Sigmoid colon (tissue), 7 donors: ENCODE measurements around the gene CREB1. TPM values are rescaled to one million over a fixed set of nuclear protein-coding genes. Genes with fewer than 3 reads are reported as not detected.
"Not testable (repeated sequence)": the region's sequence is repeated elsewhere in the genome, so short reads cannot be mapped to it uniquely, and the experiment has no call there.

ENCODE experiments used
- DNase-seq: peaks from one replicate; pipeline ENCODE4 v3.0.0-alpha.2; 2019
- H3K27ac ChIP-seq, 4 donors: fragments of 200-600 bp; sonication (generic); one replicate each; pipeline ENCODE4 v1.5.1; 2016 to 2019; ENCODE audit warnings: mild to moderate bottlenecking in 1 of 4
- H3K27me3 ChIP-seq, 3 donors: fragments of 200-600 bp; sonication (generic); one replicate each; pipeline ENCODE4 v1.5.1; 2019; ENCODE audit warnings: mild to moderate bottlenecking in 1 of 3
- H3K36me3 ChIP-seq, 4 donors: fragments of 200-600 bp; sonication (generic); one replicate each; pipeline ENCODE4 v1.5.1; 2016 to 2019
- H3K4me1 ChIP-seq, 4 donors: fragments of 200-600 bp; sonication (generic); one replicate each; pipeline ENCODE4 v1.5.1; 2017 to 2019
- H3K4me3 ChIP-seq, 4 donors: fragments of 200-600 bp; sonication (generic); one replicate each; pipeline ENCODE4 v1.5.1; 2017 to 2019; ENCODE audit warnings: mild to moderate bottlenecking in 2 of 4, moderate library complexity in 1 of 4
- H3K9me3 ChIP-seq, 4 donors: fragments of 200-600 bp in 3 of 4; sonication (generic) in 3 of 4; one replicate each; pipeline versions ENCODE4 v1.5.1 to v1.6.1; 2013 to 2019
- CTCF ChIP-seq, 4 experiments: fragments of 450-650 bp in 3 of 4; fragments of 200-600 bp in 1 of 4; IDR thresholded peaks; one replicate each; pipeline ENCODE4 v1.5.1; 2016 to 2019; ENCODE audit warnings: antibody characterized with exemption in 4 of 4, mild to moderate bottlenecking in 3 of 4, moderate library complexity in 2 of 4
- EP300 ChIP-seq, 4 donors: sonication (generic); formaldehyde crosslinking; IDR thresholded peaks; one replicate each; pipeline ENCODE4 v1.6.1; 2017; ENCODE audit warnings: antibody characterized with exemption in 4 of 4
- POLR2A ChIP-seq, 2 donors: fragments of 450-650 bp; IDR thresholded peaks; one replicate each; pipeline ENCODE4 v1.6.1; 2016; ENCODE audit warnings: antibody characterized with exemption in 2 of 2, mild to moderate bottlenecking in 2 of 2, moderate library complexity in 2 of 2
- POLR2AphosphoS5 ChIP-seq, 4 donors: sonication (generic); formaldehyde crosslinking; IDR thresholded peaks; one replicate each; pipeline ENCODE4 v1.6.1; 2017; ENCODE audit warnings: antibody characterized with exemption in 4 of 4
- WGBS, 2 donors: extraction: QIAGEN DNeasy Blood & Tissue Kit; methylation state at CpG; one replicate each; pipeline ENCODE4 v1.1.7; 2013; 5-methylcytosine and 5-hydroxymethylcytosine counted together
- intact Hi-C: fragments of 100-400 bp; cut with DNase I; formaldehyde crosslinking; loops from one replicate; pipeline ENCODE4 v1.15.1; 2023
- polyA plus RNA-seq, 3 donors: library from polyadenylated mRNA; stranded (reverse); fragments of 200-250 nt; gene quantifications; one replicate each; pipeline ENCODE4 v1.2.3, GENCODE V29; 2013
- total RNA-seq, 4 donors: library from RNA; depleted of rRNA; stranded (reverse); fragments of >200 nt; gene quantifications; one replicate each; pipeline ENCODE4 v1.1.0, GENCODE V29; 2016
- donor health status: healthy with polysubstance abuse.
- donor health status: Bipolar disorder and iron deficiency.
- donor health status: healthy.

Gene CREB1
- total and polyA plus RNA-seq, 7 donors = 7.2 to 52.0 (median 31.3) TPM

DNA sequence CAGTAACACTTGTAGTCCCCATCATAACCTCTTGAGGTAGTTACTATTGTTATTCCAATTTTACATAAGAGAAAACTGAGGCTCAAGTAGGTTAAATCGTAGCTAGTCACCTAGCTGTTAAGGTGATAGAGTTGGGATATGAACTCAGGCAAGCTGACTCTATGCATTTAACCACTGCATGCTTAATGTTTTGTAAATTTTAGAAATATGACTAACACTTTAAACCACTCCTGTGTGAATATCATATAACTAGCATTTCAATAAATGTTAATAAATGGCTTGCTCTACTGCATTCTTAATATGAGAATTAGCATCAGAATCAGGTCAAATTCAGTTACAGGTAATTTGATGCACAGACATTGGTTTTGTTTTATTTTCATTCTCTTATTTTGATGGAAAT is 35.6 kb upstream of the CREB1 start:
- Histone ChIP-seq H3K4me1 (no peaks in the 10 kb centered on the region), H3K4me3 (no peak overlapping the region), H3K36me3 (no peaks in the 10 kb centered on the region), H3K9me3 (no peaks in the 10 kb centered on the region), H3K27me3 (no peaks in the 10 kb centered on the region), H3K27ac (no peak overlapping the region)
- no peak for DNase-seq
- no peak for TF ChIP-seq CTCF (IDR thresholded peaks at IDR 0.05)
- 92 to 94% methylated on average over 1 of the region's 1 CpG for WGBS, 2 donors
- intact Hi-C loops = no loop called here

DNA sequence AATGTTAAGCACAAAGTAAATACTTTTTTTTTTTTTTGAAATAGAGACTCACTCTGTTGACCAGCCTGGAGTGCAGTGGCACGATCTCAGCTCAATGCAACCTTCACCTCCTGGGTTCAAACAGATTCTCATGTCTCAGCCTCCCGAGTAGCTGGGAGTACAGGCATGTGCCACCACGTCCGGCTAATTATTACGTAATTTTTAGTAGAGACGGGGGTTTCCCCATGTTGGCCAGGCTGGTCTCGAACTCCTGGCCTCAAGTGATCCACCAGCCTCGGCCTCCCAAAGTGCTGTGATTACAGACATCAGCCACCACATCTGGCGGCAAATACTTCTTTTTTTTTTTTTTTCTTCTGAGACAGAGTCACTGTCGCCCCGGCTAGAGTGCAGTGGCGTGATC is 32.8 kb upstream of the CREB1 start:
- intact Hi-C loops, H3K4me1 ChIP-seq, DNase-seq, H3K27me3 ChIP-seq, H3K4me3 ChIP-seq, H3K36me3 ChIP-seq, H3K27ac ChIP-seq, H3K9me3 ChIP-seq: not testable (repeated sequence)
- WGBS, 2 donors = 93 to 95% methylated on average over 12 of the region's 12 CpGs

GRCh38 chr2:207497596-207497995 is 32.2 kb upstream of the CREB1 start:
- 87 to 93% methylated on average over 1 of the region's 1 CpG for WGBS, 2 donors
- Histone ChIP-seq H3K4me3 (no peak overlapping the region), H3K36me3 (no peaks in the 10 kb centered on the region), H3K27ac (no peak overlapping the region), H3K27me3 (no peaks in the 10 kb centered on the region), H3K4me1 (no peaks in the 10 kb centered on the region), H3K9me3 (no peaks in the 10 kb centered on the region)
- intact Hi-C loops = no loop called here
- TF ChIP-seq EP300 (IDR thresholded peaks at IDR 0.05) = no peak
- TF ChIP-seq CTCF (IDR thresholded peaks at IDR 0.05) = no peak
- TF ChIP-seq POLR2AphosphoS5 (IDR thresholded peaks at IDR 0.05) = no peak
- no peak for TF ChIP-seq POLR2A (IDR thresholded peaks at IDR 0.05)
- no peak for DNase-seq

DNA sequence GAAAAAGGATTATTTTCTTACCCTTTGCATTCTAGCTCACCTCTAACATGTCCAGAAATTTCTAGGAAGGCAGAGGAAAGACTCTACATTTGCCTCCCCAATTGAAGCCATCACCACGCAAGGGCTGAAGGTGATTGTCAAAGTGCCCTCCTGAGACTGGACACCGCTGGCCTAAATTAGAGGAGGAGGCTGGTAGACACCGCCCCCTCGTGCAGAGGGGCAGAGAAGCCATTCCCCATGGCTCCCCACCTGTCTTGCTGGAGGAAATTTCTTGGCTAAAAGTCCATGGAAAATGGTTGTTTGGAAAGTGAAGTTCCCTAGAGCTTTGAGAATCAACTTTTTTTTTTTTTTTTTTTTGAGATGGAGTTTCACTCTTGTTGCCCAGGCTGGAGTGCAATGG is 31.3 kb upstream of the CREB1 start:
- intact Hi-C loops = no loop called here
- TF ChIP-seq EP300 (IDR thresholded peaks at IDR 0.05) = no peak
- no peak for TF ChIP-seq POLR2AphosphoS5 (IDR thresholded peaks at IDR 0.05)
- TF ChIP-seq POLR2A (IDR thresholded peaks at IDR 0.05) = no peak
- TF ChIP-seq CTCF (IDR thresholded peaks at IDR 0.05) = no peak
- Histone ChIP-seq H3K36me3 (no peaks in the 10 kb centered on the region), H3K9me3 (no peaks in the 10 kb centered on the region), H3K27me3 (no peaks in the 10 kb centered on the region), H3K4me1 (peaks cover 0 to under 1% (median 0%) of the 10 kb centered on the region in 4 donors), H3K4me3 (no peak overlapping the region), H3K27ac (no peak overlapping the region)
- DNase-seq = no peak
- WGBS, 2 donors = 87 to 92% methylated on average over 4 of the region's 4 CpGs

DNA sequence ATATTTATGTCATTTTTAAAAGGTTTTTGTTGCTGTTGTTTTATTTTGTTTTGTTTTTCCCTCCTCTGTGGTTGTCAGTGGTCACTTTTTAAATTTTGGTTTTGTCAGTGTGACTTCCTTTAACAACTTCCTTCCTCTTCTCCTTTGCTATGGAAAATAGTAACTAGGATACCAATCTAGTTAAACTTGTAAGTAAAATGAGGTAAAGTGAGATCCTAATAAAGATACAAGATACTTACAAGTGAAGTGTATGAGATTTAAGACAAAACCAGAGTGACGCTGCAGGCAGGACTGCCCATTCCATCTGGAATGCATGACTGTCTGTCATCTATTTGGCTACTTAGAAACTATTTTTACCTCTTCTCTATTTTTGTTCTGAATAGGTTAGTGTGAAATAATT is 30.6 kb upstream of the CREB1 start:
- 71 to 89% methylated on average over 1 of the region's 1 CpG for WGBS, 2 donors
- no peak for DNase-seq

More for the DNA sequence above, 30.6 kb upstream of the CREB1 start:
- TF ChIP-seq POLR2AphosphoS5 (IDR thresholded peaks at IDR 0.05) = no peak
- no peak for TF ChIP-seq EP300 (IDR thresholded peaks at IDR 0.05)
- TF ChIP-seq CTCF (IDR thresholded peaks at IDR 0.05) = no peak
- TF ChIP-seq POLR2A (IDR thresholded peaks at IDR 0.05) = no peak
- Histone ChIP-seq H3K9me3 (no peaks in the 10 kb centered on the region), H3K27me3 (no peaks in the 10 kb centered on the region), H3K4me3 (no peak overlapping the region), H3K36me3 (no peaks in the 10 kb centered on the region), H3K27ac (no peak overlapping the region), H3K4me1 (peaks cover 0 to 6% (median under 1%) of the 10 kb centered on the region in 4 donors)
- intact Hi-C loops = no loop called here
